GM12878 (cell line): ENCODE results near the gene POC5. TPM values are rescaled to one million over a fixed set of nuclear protein-coding genes. Genes with fewer than 3 reads are reported as not detected.

Experiments used
- BCL11A ChIP-seq: IDR thresholded peaks from 2 replicates; pipeline ENCODE4 v1.6.1; 2011; ENCODE audit warnings: low read depth, low read length
- CREB1 ChIP-seq: IDR thresholded peaks from 2 replicates; pipeline ENCODE4 v1.6.1; 2012; ENCODE audit warnings: low read depth, mild to moderate bottlenecking, inconsistent platforms
- GABPA ChIP-seq: IDR thresholded peaks from 2 replicates; pipeline ENCODE4 v1.6.1; 2014; ENCODE audit warnings: antibody characterized with exemption, low read depth, mild to moderate bottlenecking, inconsistent platforms
- IKZF2 ChIP-seq, 2 experiments: fragments of 450-650 bp; IDR thresholded peaks; 2 replicates each; pipeline ENCODE4 v1.6.1; 2017; ENCODE audit warnings: mild to moderate bottlenecking in 2 of 2, moderate library complexity in 2 of 2
- KAT2A ChIP-seq: conservative IDR thresholded peaks from 2 replicates; pipeline ENCODE4 v1.6.1; 2011; ENCODE audit warnings: low read depth, low read length; ENCODE audit not compliant: control insufficient read depth
- KDM1A ChIP-seq: fragments of 200-600 bp; sonication (generic); IDR thresholded peaks from 2 replicates; pipeline ENCODE4 v1.6.1; 2016; ENCODE audit warnings: borderline replicate concordance
- TAF1 ChIP-seq: IDR thresholded peaks from 2 replicates; pipeline ENCODE4 v1.6.1; 2011; ENCODE audit warnings: mild to moderate bottlenecking, low read depth, low read length, borderline replicate concordance
- ZNF622 ChIP-seq: fragments of 450-650 bp; IDR thresholded peaks from 2 replicates; pipeline ENCODE4 v1.6.1; 2017; ENCODE audit warnings: mild to moderate bottlenecking, inconsistent platforms
- polyA plus RNA-seq, 11 experiments: library from polyadenylated mRNA; depleted of rRNA in 4 of 11; unstranded in 6 of 11; stranded (reverse) in 5 of 11; fragments of >200 nt; fragmentation: Nextera tagmentation in 4 of 11; fragmentation: Illumina TruSeq in 1 of 11; extraction: Ambion mirVana in 4 of 11; extraction: Trizol in 1 of 11; gene quantifications; 1 replicate in 1 of 11; 2 replicates in 10 of 11; pipeline versions ENCODE4 v1.2.1 to v1.2.3, GENCODE V29; 2011 to 2016; ENCODE audit warnings: inconsistent platforms in 2 of 11, missing spikeins in 2 of 11, low read depth in 1 of 11
- total RNA-seq, 4 experiments: library from RNA; depleted of rRNA in 3 of 4; stranded (reverse); fragments of >200 nt in 3 of 4; fragmentation: Illumina TruSeq in 1 of 4; extraction: Trizol in 1 of 4; gene quantifications; 2 replicates each; pipeline versions ENCODE4 v1.2.1 to v1.2.3, GENCODE V29; 2013 to 2021
- TF ChIP-seq, protein P1 (sequence below): fragments of 450-650 bp; IDR thresholded peaks from 2 replicates; pipeline ENCODE4 v1.6.1; 2016; ENCODE audit warnings: mild to moderate bottlenecking
- TF ChIP-seq, protein P2 (sequence below): fragments of 450-650 bp; IDR thresholded peaks from 2 replicates; pipeline ENCODE4 v1.6.1; 2016; ENCODE audit warnings: mild to moderate bottlenecking
- TF ChIP-seq, protein P3 (sequence below): fragments of 450-650 bp; IDR thresholded peaks from 2 replicates; pipeline ENCODE4 v1.6.1; 2017; ENCODE audit warnings: mild to moderate bottlenecking, moderate library complexity
- TF ChIP-seq, protein P4 (sequence below): fragments of 150-350 bp; IDR thresholded peaks from 2 replicates; pipeline ENCODE4 v1.6.1; 2014; ENCODE audit warnings: mild to moderate bottlenecking, low read depth, low read length
- TF ChIP-seq, protein P5 (sequence below): fragments of 450-650 bp; IDR thresholded peaks from 2 replicates; pipeline ENCODE4 v1.6.1; 2017; ENCODE audit warnings: mild to moderate bottlenecking, moderate library complexity
- TF ChIP-seq, protein P6 (sequence below): fragments of 450-650 bp; conservative IDR thresholded peaks from 2 replicates; pipeline ENCODE4 v1.6.1; 2017; ENCODE audit warnings: mild to moderate bottlenecking, moderate library complexity

Gene POC5
- total and polyA plus RNA-seq, 10 of the 15 experiments (the other 5 are each of a cell fraction or from before 2014, with no cell fraction given) = 13.1 to 25.6 (median 21.8) TPM

DNA sequence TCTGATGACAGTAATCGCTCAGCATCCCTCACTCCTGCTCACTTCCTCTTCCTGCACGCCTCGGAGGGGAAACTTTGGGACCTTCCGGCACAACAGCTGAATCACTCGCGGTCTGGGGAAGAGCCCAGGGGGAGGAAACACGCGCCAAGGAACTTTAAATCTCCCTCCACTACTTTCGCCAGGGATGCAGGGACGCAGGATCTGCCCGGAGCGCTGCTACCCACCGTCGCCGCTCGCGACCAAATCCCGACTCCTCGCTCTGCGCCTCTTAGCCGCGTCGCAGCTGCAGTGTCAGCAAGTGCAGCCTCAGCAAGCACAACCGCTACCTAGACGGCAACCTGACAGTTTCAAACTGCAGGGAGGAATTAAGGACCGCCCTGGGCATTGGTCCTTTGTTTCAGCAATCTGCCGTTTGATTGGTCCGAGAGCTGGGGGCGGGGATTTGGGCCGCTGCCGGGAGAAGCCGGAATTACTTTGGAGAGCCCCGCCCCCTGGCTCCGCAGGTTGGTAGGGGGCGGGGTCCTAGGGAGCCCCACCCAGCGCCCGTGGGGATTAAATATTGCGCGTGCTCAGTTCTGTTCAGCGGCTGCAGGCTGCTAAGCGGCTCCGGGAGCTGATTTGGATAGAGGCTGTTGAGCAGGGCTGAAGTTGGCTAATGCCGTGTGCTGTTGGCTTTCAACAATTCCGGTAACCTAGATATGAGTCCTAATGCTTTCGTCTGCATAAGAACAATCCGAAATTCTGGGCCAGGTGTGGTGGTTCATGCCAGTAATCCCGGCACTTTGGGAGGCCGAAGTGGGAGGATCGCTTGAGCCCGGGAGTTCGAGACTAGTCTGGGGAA, at the start of gene POC5 (continued):
- TF ChIP-seq, protein P1, sequence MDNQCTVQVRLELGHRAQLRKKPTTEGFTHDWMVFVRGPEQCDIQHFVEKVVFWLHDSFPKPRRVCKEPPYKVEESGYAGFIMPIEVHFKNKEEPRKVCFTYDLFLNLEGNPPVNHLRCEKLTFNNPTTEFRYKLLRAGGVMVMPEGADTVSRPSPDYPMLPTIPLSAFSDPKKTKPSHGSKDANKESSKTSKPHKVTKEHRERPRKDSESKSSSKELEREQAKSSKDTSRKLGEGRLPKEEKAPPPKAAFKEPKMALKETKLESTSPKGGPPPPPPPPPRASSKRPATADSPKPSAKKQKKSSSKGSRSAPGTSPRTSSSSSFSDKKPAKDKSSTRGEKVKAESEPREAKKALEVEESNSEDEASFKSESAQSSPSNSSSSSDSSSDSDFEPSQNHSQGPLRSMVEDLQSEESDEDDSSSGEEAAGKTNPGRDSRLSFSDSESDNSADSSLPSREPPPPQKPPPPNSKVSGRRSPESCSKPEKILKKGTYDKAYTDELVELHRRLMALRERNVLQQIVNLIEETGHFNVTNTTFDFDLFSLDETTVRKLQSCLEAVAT = 0 out of 2 replicates have a peak, but pooled peaks have one; percentile 18
- TF ChIP-seq, protein P2, sequence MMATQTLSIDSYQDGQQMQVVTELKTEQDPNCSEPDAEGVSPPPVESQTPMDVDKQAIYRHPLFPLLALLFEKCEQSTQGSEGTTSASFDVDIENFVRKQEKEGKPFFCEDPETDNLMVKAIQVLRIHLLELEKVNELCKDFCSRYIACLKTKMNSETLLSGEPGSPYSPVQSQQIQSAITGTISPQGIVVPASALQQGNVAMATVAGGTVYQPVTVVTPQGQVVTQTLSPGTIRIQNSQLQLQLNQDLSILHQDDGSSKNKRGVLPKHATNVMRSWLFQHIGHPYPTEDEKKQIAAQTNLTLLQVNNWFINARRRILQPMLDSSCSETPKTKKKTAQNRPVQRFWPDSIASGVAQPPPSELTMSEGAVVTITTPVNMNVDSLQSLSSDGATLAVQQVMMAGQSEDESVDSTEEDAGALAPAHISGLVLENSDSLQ = peak; percentile 86
- TF ChIP-seq CREB1 = peak; percentile 82
- TF ChIP-seq, protein P3, sequence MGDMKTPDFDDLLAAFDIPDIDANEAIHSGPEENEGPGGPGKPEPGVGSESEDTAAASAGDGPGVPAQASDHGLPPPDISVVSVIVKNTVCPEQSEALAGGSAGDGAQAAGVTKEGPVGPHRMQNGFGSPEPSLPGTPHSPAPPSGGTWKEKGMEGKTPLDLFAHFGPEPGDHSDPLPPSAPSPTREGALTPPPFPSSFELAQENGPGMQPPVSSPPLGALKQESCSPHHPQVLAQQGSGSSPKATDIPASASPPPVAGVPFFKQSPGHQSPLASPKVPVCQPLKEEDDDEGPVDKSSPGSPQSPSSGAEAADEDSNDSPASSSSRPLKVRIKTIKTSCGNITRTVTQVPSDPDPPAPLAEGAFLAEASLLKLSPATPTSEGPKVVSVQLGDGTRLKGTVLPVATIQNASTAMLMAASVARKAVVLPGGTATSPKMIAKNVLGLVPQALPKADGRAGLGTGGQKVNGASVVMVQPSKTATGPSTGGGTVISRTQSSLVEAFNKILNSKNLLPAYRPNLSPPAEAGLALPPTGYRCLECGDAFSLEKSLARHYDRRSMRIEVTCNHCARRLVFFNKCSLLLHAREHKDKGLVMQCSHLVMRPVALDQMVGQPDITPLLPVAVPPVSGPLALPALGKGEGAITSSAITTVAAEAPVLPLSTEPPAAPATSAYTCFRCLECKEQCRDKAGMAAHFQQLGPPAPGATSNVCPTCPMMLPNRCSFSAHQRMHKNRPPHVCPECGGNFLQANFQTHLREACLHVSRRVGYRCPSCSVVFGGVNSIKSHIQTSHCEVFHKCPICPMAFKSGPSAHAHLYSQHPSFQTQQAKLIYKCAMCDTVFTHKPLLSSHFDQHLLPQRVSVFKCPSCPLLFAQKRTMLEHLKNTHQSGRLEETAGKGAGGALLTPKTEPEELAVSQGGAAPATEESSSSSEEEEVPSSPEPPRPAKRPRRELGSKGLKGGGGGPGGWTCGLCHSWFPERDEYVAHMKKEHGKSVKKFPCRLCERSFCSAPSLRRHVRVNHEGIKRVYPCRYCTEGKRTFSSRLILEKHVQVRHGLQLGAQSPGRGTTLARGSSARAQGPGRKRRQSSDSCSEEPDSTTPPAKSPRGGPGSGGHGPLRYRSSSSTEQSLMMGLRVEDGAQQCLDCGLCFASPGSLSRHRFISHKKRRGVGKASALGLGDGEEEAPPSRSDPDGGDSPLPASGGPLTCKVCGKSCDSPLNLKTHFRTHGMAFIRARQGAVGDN = no peak
- TF ChIP-seq, protein P4, sequence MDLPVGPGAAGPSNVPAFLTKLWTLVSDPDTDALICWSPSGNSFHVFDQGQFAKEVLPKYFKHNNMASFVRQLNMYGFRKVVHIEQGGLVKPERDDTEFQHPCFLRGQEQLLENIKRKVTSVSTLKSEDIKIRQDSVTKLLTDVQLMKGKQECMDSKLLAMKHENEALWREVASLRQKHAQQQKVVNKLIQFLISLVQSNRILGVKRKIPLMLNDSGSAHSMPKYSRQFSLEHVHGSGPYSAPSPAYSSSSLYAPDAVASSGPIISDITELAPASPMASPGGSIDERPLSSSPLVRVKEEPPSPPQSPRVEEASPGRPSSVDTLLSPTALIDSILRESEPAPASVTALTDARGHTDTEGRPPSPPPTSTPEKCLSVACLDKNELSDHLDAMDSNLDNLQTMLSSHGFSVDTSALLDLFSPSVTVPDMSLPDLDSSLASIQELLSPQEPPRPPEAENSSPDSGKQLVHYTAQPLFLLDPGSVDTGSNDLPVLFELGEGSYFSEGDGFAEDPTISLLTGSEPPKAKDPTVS = no peak
- TF ChIP-seq BCL11A = 0 out of 2 replicates have a peak, but pooled peaks have one; percentile 42
- peak; percentile 95 for TF ChIP-seq GABPA
- TF ChIP-seq, protein P5, sequence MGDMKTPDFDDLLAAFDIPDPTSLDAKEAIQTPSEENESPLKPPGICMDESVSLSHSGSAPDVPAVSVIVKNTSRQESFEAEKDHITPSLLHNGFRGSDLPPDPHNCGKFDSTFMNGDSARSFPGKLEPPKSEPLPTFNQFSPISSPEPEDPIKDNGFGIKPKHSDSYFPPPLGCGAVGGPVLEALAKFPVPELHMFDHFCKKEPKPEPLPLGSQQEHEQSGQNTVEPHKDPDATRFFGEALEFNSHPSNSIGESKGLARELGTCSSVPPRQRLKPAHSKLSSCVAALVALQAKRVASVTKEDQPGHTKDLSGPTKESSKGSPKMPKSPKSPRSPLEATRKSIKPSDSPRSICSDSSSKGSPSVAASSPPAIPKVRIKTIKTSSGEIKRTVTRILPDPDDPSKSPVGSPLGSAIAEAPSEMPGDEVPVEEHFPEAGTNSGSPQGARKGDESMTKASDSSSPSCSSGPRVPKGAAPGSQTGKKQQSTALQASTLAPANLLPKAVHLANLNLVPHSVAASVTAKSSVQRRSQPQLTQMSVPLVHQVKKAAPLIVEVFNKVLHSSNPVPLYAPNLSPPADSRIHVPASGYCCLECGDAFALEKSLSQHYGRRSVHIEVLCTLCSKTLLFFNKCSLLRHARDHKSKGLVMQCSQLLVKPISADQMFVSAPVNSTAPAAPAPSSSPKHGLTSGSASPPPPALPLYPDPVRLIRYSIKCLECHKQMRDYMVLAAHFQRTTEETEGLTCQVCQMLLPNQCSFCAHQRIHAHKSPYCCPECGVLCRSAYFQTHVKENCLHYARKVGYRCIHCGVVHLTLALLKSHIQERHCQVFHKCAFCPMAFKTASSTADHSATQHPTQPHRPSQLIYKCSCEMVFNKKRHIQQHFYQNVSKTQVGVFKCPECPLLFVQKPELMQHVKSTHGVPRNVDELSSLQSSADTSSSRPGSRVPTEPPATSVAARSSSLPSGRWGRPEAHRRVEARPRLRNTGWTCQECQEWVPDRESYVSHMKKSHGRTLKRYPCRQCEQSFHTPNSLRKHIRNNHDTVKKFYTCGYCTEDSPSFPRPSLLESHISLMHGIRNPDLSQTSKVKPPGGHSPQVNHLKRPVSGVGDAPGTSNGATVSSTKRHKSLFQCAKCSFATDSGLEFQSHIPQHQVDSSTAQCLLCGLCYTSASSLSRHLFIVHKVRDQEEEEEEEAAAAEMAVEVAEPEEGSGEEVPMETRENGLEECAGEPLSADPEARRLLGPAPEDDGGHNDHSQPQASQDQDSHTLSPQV = no peak
- TF ChIP-seq KDM1A = no peak
- peak; percentile 59 to 79 for TF ChIP-seq IKZF2 (IDR thresholded peaks at IDR 0.05)
- TF ChIP-seq, protein P6, sequence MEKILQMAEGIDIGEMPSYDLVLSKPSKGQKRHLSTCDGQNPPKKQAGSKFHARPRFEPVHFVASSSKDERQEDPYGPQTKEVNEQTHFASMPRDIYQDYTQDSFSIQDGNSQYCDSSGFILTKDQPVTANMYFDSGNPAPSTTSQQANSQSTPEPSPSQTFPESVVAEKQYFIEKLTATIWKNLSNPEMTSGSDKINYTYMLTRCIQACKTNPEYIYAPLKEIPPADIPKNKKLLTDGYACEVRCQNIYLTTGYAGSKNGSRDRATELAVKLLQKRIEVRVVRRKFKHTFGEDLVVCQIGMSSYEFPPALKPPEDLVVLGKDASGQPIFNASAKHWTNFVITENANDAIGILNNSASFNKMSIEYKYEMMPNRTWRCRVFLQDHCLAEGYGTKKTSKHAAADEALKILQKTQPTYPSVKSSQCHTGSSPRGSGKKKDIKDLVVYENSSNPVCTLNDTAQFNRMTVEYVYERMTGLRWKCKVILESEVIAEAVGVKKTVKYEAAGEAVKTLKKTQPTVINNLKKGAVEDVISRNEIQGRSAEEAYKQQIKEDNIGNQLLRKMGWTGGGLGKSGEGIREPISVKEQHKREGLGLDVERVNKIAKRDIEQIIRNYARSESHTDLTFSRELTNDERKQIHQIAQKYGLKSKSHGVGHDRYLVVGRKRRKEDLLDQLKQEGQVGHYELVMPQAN = peak; percentile 98
- no peak for TF ChIP-seq KAT2A
- TF ChIP-seq ZNF622 = no peak
- TF ChIP-seq TAF1 = peak; percentile 81
